ENCODE results near the gene ECI1. TPM values are rescaled to one million over a fixed set of nuclear protein-coding genes. Genes with fewer than 3 reads are reported as not detected.

ECI1 gene
- total RNA-seq, 1 experiment from 2014 or later: 71.7 TPM

DNA sequence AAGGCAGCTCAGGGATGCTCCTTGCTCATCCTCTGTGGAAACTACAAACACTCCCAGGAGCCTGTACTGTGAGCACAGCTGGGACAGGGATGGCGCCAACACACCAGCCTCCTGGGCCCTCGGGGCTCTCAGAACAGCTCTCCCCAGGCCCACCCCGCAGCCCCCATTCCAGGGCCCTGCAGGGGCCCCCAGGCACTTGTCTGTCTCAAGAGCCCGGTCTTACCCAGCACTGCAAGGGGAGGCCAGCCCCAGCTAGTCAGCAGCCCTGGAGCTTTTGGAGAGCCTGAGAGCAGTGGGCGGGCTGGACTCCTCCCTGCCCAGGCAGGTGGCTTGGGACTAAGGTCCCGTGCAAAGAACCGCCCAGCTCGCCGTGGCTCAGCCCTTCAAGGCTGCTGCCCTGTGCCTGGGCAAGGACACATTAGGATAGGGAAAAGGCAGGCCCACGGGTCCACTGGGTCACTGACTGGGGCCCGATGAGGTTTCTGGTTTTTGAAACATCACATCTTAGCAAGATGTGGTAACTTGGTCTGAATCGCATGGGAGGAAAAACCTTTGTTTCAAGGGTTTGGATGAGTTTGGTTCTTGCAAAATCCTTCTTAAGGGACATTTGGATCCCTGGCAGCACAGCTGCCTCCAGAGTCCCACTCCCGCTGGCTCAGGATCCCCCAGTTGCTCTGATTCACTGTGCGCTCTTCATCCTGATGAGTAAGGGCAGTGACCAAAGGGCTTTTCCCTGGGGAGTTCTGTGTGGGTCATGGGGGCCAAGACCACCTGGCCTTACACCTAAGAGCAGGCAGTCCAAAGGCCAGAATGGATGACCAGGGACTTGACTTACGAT lies 12.3 kb downstream of the ECI1 start:
- intact Hi-C loops (cut with micrococcal nuclease): no loop called here
- no peaks in the 10 kb centered on the region for H3K36me3 ChIP-seq (ENCODE audit: low read depth, low read length)
- H3K4me3 ChIP-seq (ENCODE audit: low read length): no peak overlapping the region
- no peaks in the 10 kb centered on the region for H3K27me3 ChIP-seq (ENCODE audit: low read length)
- no peaks in the 10 kb centered on the region for H4K20me1 ChIP-seq (ENCODE audit: low read length)
- ChIA-PET CTCF (interaction anchor here (0.9 kb wide), 1 partner anchor 44 kb away, joined by 3 read pairs; no protein-coding TSS in a partner anchor), POLR2A (ENCODE audit: unreplicated experiment) (no interaction called here)
- ATAC-seq (peak; percentile 27; the same call in 1 of the 2 replicates), DNase-seq (no peak)
- BruUV-seq (replicated peaks): no TSS peak
- no peaks in the 10 kb centered on the region for H3K9me3 ChIP-seq (ENCODE audit: low read length)
- H3K79me2 ChIP-seq (ENCODE audit: low read length): no peaks in the 10 kb centered on the region
- no peak overlapping the region for H2AFZ ChIP-seq (ENCODE audit: low read length)
- no peak overlapping the region for H3K27ac ChIP-seq (ENCODE audit: low read length)
- no peak overlapping the region for H3K9ac ChIP-seq (ENCODE audit: low read length)
- H3F3A ChIP-seq (ENCODE audit: low read length, unreplicated experiment): no peaks in the 10 kb centered on the region
- H3K9me2 ChIP-seq (replicated peaks; ENCODE audit: low read length): no peaks in the 10 kb centered on the region
- TF ChIP-seq, protein P1, sequence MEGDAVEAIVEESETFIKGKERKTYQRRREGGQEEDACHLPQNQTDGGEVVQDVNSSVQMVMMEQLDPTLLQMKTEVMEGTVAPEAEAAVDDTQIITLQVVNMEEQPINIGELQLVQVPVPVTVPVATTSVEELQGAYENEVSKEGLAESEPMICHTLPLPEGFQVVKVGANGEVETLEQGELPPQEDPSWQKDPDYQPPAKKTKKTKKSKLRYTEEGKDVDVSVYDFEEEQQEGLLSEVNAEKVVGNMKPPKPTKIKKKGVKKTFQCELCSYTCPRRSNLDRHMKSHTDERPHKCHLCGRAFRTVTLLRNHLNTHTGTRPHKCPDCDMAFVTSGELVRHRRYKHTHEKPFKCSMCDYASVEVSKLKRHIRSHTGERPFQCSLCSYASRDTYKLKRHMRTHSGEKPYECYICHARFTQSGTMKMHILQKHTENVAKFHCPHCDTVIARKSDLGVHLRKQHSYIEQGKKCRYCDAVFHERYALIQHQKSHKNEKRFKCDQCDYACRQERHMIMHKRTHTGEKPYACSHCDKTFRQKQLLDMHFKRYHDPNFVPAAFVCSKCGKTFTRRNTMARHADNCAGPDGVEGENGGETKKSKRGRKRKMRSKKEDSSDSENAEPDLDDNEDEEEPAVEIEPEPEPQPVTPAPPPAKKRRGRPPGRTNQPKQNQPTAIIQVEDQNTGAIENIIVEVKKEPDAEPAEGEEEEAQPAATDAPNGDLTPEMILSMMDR (conservative IDR thresholded peaks at IDR 0.05; ENCODE audit: low read depth, low read length): no peak
- TF ChIP-seq EZH2 (IDR thresholded peaks at IDR 0.05; ENCODE audit: low read length, unreplicated experiment): no peak
- TF ChIP-seq EZH2phosphoT487 (IDR thresholded peaks at IDR 0.05; ENCODE audit: borderline replicate concordance, low read length): no peak
- no peaks in the 10 kb centered on the region for H3K4me1 ChIP-seq (ENCODE audit: insufficient read depth, low read length)
- no peak overlapping the region for H3K4me2 ChIP-seq (ENCODE audit: low read length)

DNA sequence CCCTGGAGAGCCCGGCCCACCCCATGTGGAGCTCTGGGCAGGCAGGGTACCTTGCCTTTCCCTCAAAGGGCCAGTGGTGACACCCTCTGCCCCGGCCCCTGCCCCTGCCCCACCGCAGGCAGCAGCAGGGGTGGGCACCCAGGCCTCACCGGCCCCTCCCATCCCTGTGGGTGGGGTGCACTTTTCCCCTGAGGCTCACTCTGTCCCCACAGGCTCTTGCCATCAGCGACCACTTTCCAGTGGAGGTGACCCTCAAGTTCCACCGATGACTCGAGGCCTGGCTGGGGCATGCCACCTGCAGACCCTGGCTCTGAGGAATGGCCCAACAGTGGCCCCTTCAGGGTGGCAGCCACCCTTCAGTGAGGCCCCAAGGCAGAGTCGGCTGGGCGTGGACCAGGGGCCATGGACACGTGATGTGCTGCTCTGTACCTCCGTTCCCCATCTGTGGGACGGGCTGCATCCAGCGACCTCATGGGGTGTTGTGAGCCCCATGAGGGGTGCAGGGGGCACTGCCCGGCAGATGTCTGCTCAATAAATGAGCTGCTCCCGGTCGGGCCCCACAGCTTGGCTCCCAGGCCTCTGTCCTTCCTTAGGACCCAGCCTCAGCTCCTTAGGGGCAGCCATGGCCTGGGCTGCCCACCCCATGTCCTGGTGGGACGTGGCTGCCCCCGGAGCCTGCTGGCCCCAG lies 13.1 kb downstream of the ECI1 start:
- H3K9me3 ChIP-seq (ENCODE audit: low read length): no peaks in the 10 kb centered on the region
- no peak overlapping the region for H2AFZ ChIP-seq (ENCODE audit: low read length)
- H3K27ac ChIP-seq (ENCODE audit: low read length): no peak overlapping the region
- ChIA-PET CTCF (interaction anchor here (0.9 kb wide), 1 partner anchor 43 kb away, joined by 3 read pairs; no protein-coding TSS in a partner anchor), POLR2A (ENCODE audit: unreplicated experiment) (no interaction called here)
- H3K79me2 ChIP-seq (ENCODE audit: low read length): no peaks in the 10 kb centered on the region
- no peak overlapping the region for H3K9ac ChIP-seq (ENCODE audit: low read length)
- H3K36me3 ChIP-seq (ENCODE audit: low read depth, low read length): no peaks in the 10 kb centered on the region
- no peaks in the 10 kb centered on the region for H3F3A ChIP-seq (ENCODE audit: low read length, unreplicated experiment)
- intact Hi-C loops (cut with micrococcal nuclease): no loop called here
- no peaks in the 10 kb centered on the region for H4K20me1 ChIP-seq (ENCODE audit: low read length)
- no peaks in the 10 kb centered on the region for H3K4me1 ChIP-seq (ENCODE audit: insufficient read depth, low read length)
- no peak overlapping the region for H3K4me3 ChIP-seq (ENCODE audit: low read length)
- no TSS peak for BruUV-seq (replicated peaks)
- no peaks in the 10 kb centered on the region for H3K27me3 ChIP-seq (ENCODE audit: low read length)
- H3K4me2 ChIP-seq (ENCODE audit: low read length): no peak overlapping the region
- no peaks in the 10 kb centered on the region for H3K9me2 ChIP-seq (replicated peaks; ENCODE audit: low read length)
- TF ChIP-seq, protein P1 (conservative IDR thresholded peaks at IDR 0.05; ENCODE audit: low read depth, low read length): no peak
- TF ChIP-seq EZH2phosphoT487 (IDR thresholded peaks at IDR 0.05; ENCODE audit: borderline replicate concordance, low read length) (no peak), EZH2 (IDR thresholded peaks at IDR 0.05; ENCODE audit: low read length, unreplicated experiment) (no peak)
- no peak for ATAC-seq
- DNase-seq: no peak
